LNCAP (cell line): Measurements from ENCODE around the gene CD96.

ENCODE experiments used
- CTCF ChIP-seq: fragments of 450-650 bp; IDR thresholded peaks from 2 replicates; pipeline ENCODE4 v1.5.1; 2017; ENCODE audit warnings: mild to moderate bottlenecking

Gene CD96

DNA sequence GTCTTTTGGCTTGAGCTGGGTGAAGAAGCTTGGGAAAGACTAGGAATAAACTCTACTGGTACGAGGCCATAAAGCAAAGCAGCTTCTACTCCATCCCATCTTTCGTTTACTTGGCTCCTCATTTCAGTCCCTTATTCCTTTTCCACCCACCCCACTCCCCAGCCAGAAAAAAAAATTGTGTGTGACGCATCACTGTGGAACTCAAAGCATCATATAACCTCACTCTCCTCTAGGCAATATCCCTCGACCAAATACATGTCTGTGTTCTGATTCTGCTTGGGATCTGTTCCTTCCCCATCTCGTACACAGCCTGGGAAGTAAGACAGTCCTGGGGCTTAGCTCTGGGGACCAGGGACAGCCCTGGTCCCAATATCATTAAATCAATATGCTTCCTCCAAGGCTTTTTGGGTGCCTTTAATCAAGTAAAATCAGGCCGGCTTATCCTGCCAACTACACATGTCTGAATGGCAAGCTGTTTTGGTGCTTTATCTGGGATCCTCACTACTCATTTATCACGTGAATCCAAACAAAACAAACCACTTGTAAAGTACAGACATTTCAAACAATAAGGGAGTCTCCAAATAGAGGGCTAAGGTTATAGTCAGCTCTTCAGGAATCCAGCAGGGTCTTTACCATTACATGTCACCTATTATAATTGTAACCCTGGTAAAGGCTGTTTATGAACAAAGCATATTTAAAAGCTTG is 128.1 kb downstream of the CD96 start:
- no peak for TF ChIP-seq CTCF

DNA sequence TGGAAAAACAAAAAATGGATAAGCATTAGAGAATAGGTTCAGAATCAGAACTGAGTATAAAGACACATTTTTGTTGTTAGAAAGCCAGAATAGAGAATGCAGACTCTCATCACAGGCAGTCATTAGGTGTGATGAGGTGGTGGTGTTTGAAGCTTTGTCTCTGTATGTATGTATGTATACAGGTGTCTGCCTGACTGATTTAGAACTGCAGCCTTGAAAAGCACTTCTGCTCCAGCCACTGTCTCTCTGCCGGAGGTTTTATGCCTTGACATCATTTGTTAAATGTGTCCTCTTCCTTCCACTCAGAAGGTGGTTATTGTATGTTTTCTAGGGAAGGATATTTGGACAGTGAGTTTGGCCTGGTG is 133.8 kb downstream of the CD96 start:
- TF ChIP-seq CTCF = no peak

- TF ChIP-seq CTCF = no peak
Measured at GRCh38 chr3:111676211-111677006, 134.4 kb downstream of the CD96 start.

DNA sequence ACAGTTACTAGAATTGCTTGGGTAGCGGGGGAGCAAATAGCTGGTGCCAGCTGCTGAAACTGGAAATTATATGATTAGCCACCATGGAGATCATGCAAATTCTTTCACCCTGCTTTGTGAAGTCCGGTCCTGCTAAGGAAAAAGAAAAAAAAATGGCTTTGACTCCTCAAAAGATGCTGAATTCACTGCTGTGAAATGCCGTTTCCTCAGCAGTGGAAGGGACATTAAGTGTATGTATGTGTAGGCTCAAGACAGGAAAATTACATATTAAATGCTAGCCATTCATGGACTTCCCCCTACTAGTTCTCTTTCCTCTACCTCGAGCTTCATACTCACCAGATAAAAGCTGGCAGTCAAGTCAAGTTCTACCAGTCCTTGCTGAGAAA is 135.0 kb downstream of the CD96 start:
- TF ChIP-seq CTCF = no peak

GRCh38 chr3:111681661-111682426 is 139.8 kb downstream of the CD96 start:
- TF ChIP-seq CTCF = no peak

DNA sequence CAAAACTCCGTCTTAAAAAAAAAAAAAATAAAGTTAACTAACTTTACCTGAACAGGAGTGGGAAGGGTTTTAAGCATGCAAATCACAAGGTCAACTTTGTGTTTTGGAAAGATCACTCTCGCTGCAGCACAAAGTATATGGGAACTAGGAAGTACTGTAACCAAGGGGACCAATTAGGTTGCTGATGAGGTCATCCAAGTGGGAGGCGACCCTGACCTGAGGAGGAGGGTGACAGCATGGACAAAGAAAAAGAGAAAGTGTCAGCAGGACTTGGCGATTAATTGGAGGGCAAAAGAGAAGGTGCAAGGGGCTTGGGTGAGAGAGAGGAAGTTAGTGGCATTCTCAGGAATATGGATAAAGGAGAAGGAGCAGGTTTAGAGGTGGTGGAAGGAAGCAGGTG is 142.6 kb downstream of the CD96 start:
- no peak for TF ChIP-seq CTCF

DNA sequence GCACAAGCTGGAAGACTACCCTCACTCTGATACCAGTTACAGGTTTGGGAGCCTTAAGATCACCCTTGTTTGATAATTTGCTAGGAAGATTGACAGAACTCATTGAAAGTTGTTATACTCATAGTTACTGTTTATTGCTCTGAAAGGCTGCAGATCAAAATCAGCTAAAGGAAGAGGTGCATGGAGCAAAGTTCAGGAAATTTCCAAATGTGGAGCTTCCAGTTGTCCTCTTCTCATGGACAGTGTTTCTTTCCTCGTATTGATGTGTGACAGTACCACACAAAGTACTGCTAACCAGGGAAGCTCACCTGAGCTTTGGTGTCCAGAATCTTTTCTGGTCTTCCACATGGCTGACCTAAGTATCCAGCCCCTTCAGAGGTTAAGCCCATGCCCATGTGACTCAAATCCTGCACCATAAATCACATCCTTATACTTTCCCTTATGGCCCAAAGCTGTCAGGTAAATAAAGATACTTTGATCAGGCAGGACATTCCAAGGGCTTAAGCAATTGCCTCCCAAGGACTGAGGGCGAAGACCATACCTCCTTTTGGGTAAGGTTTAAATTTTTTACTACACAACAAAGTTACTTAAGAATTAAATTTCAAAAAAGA is 146.3 kb downstream of the CD96 start:
- TF ChIP-seq CTCF = no peak
